Panc1 (cell line): ENCODE data around the gene AP1G2. TPM values are rescaled to one million over a fixed set of nuclear protein-coding genes. Genes with fewer than 3 reads are reported as not detected.

Experiments used
- ATAC-seq: fragments of 200-7000 bp; cut with Tn5 transposase; 2 replicates; pipeline ENCODE4 v1.9.1; 2020; ENCODE audit warnings: mild to moderate bottlenecking, moderate library complexity
- BruUV-seq: library from RNA; stranded (reverse); fragments of 400-500 nt; replicated peaks from 2 replicates; lab custom pipeline; 2021; lab: Mats Ljungman, UMichigan
- CTCF ChIA-PET: fragments of 300-600 bp; sonication (Branson Sonifier 250); formaldehyde crosslinking; loops from one replicate; lab custom pipeline; 2022; ENCODE audit warnings: antibody characterized with exemption; lab: Charles Lee
- POLR2A ChIA-PET: fragments of 300-600 bp; sonication (Branson Sonifier 250); formaldehyde crosslinking; loops from one replicate; lab custom pipeline; 2022; ENCODE audit warnings: antibody characterized with exemption; lab: Charles Lee
- DNase-seq: peaks from one replicate; pipeline ENCODE4 v3.0.0-alpha.2; 2010; ENCODE audit warnings: low read depth, low spot score
- H3K27ac ChIP-seq: 2 replicates; pipeline ENCODE4 v1.5.1; 2011; ENCODE audit warnings: mild to moderate bottlenecking, low read length, inconsistent platforms
- H3K27me3 ChIP-seq: fragments of 200-500 bp; sonication (Bioruptor generic); 2 replicates; pipeline ENCODE4 v1.6.0; 2014; ENCODE audit warnings: low read length, inconsistent platforms; ENCODE audit not compliant: control insufficient read depth, insufficient read depth
- H3K36me3 ChIP-seq: fragments of 200-500 bp; sonication (Bioruptor generic); 2 replicates; pipeline ENCODE4 v1.5.1; 2014; ENCODE audit warnings: inconsistent platforms, mild to moderate bottlenecking, low read length, moderate library complexity; ENCODE audit not compliant: control insufficient read depth, insufficient read depth
- H3K4me1 ChIP-seq: 2 replicates; pipeline ENCODE4 v1.5.1; 2011; ENCODE audit warnings: inconsistent platforms, mild to moderate bottlenecking, low read length, moderate library complexity; ENCODE audit not compliant: control insufficient read depth, insufficient read depth
- H3K4me3 ChIP-seq, 2 experiments: 2 replicates each; pipeline ENCODE4 v1.5.1; 2011 to 2012; ENCODE audit warnings: low read depth in 2 of 2, low read length in 2 of 2, mild to moderate bottlenecking in 2 of 2, inconsistent platforms in 1 of 2, moderate library complexity in 1 of 2
- H3K9me3 ChIP-seq: fragments of 200-500 bp; sonication (Bioruptor generic); 2 replicates; pipeline ENCODE4 v1.5.1; 2014; ENCODE audit warnings: low read depth, mild to moderate bottlenecking, inconsistent platforms, low read length, moderate library complexity; ENCODE audit not compliant: control insufficient read depth, insufficient read depth
- POLR2AphosphoS5 ChIP-seq: IDR thresholded peaks from 2 replicates; pipeline ENCODE4 v1.6.1; 2012; ENCODE audit warnings: mild to moderate bottlenecking, low read depth, low read length, moderate library complexity
- SIN3A ChIP-seq: IDR thresholded peaks from 2 replicates; pipeline ENCODE4 v1.6.1; 2012; ENCODE audit warnings: low read depth, mild to moderate bottlenecking, low read length, moderate library complexity, borderline replicate concordance; ENCODE audit not compliant: insufficient read depth
- TCF7L2 ChIP-seq: IDR thresholded peaks from 2 replicates; pipeline ENCODE4 v1.6.1; 2011; ENCODE audit warnings: mild to moderate bottlenecking, low read depth, low read length, inconsistent platforms
- in situ Hi-C: cut with HindIII; loops from 2 replicates; pipeline ENCODE4 v1.10.0; 2016; ENCODE audit warnings: low sequenced_read_pairs, low pct_unique_long_range_greater_than_20kb
- intact Hi-C: fragments of 100-400 bp; cut with micrococcal nuclease; formaldehyde crosslinking; loops from one replicate; pipeline ENCODE4 v1.10.0; 2022; ENCODE audit not compliant: unreplicated experiment
- total RNA-seq: library from RNA; stranded (reverse); gene quantifications from one replicate; pipeline ENCODE4 v1.2.1, GENCODE V29; 2021; ENCODE audit not compliant: unreplicated experiment
- TF ChIP-seq, protein P1 (sequence below): fragments of 450-650 bp; IDR thresholded peaks from 2 replicates; pipeline ENCODE4 v1.5.1; 2017; ENCODE audit warnings: mild to moderate bottlenecking
- TF ChIP-seq, protein P2 (sequence below), 2 experiments: IDR thresholded peaks; 2 replicates each; pipeline ENCODE4 v1.6.1; 2011 to 2012; ENCODE audit warnings: low read depth in 2 of 2, control low read depth in 1 of 2, low read length in 1 of 2, mild to moderate bottlenecking in 1 of 2, moderate library complexity in 1 of 2; ENCODE audit not compliant: insufficient read depth in 1 of 2

AP1G2 gene
- total RNA-seq, 1 experiment from 2014 or later = 61.6 TPM

DNA sequence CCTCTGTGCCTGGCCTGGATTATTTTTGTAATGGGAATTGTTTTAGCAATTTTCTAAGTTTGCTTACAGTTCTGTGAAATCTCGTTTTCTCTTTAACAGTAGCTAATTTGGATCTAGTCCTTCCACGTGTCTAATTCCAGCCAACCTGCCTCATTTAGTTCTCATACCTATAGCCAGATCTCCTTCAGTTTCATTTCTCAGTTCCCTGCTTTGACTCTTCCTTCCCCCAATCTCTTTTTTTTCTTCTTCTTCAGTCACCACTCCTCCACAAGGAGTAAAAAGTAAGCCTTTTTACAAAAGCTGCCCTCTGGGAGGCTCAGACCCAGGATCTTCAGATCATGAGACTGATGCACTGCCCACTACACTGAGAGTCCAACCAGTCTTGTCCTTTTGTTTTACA, 10.1 kb downstream of the AP1G2 start:
- TF ChIP-seq, protein P1, sequence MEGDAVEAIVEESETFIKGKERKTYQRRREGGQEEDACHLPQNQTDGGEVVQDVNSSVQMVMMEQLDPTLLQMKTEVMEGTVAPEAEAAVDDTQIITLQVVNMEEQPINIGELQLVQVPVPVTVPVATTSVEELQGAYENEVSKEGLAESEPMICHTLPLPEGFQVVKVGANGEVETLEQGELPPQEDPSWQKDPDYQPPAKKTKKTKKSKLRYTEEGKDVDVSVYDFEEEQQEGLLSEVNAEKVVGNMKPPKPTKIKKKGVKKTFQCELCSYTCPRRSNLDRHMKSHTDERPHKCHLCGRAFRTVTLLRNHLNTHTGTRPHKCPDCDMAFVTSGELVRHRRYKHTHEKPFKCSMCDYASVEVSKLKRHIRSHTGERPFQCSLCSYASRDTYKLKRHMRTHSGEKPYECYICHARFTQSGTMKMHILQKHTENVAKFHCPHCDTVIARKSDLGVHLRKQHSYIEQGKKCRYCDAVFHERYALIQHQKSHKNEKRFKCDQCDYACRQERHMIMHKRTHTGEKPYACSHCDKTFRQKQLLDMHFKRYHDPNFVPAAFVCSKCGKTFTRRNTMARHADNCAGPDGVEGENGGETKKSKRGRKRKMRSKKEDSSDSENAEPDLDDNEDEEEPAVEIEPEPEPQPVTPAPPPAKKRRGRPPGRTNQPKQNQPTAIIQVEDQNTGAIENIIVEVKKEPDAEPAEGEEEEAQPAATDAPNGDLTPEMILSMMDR = no peak
- TF ChIP-seq TCF7L2 (no peak), SIN3A (no peak), POLR2AphosphoS5 (no peak)
- TF ChIP-seq, protein P2, sequence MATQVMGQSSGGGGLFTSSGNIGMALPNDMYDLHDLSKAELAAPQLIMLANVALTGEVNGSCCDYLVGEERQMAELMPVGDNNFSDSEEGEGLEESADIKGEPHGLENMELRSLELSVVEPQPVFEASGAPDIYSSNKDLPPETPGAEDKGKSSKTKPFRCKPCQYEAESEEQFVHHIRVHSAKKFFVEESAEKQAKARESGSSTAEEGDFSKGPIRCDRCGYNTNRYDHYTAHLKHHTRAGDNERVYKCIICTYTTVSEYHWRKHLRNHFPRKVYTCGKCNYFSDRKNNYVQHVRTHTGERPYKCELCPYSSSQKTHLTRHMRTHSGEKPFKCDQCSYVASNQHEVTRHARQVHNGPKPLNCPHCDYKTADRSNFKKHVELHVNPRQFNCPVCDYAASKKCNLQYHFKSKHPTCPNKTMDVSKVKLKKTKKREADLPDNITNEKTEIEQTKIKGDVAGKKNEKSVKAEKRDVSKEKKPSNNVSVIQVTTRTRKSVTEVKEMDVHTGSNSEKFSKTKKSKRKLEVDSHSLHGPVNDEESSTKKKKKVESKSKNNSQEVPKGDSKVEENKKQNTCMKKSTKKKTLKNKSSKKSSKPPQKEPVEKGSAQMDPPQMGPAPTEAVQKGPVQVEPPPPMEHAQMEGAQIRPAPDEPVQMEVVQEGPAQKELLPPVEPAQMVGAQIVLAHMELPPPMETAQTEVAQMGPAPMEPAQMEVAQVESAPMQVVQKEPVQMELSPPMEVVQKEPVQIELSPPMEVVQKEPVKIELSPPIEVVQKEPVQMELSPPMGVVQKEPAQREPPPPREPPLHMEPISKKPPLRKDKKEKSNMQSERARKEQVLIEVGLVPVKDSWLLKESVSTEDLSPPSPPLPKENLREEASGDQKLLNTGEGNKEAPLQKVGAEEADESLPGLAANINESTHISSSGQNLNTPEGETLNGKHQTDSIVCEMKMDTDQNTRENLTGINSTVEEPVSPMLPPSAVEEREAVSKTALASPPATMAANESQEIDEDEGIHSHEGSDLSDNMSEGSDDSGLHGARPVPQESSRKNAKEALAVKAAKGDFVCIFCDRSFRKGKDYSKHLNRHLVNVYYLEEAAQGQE (IDR thresholded peaks at IDR 0.05; ENCODE audit: insufficient read depth in 1 of 2, low read depth in 2 of 2, low read length in 1 of 2) = no peak
- in situ Hi-C loops = no loop called here
- DNase-seq (no peak), ATAC-seq (no peak)
- Histone ChIP-seq H3K4me1 (no peaks in the 10 kb centered on the region), H3K9me3 (no peaks in the 10 kb centered on the region), H3K27ac (peak overlapping the region; percentile 42; the same call in 1 of the 2 replicates), H3K36me3 (peaks cover 5% of the 10 kb centered on the region; the same call in 1 of the 2 replicates), H3K4me3 (peak overlapping the region; percentile 75 to 90; a peak in 3 of 4 replicates), H3K27me3 (no peaks in the 10 kb centered on the region)
- no TSS peak for BruUV-seq
- ChIA-PET CTCF (interaction anchor here (0.6 kb wide), 2 partner anchors 32 to 129 kb away, joined by 4 to 10 read pairs; no protein-coding TSS in a partner anchor), POLR2A (no interaction called here)
- intact Hi-C loops = loop anchor here (10.0 kb wide), 1 partner anchor 233 kb away; the partner anchor contains the start of gene PABPN1

DNA sequence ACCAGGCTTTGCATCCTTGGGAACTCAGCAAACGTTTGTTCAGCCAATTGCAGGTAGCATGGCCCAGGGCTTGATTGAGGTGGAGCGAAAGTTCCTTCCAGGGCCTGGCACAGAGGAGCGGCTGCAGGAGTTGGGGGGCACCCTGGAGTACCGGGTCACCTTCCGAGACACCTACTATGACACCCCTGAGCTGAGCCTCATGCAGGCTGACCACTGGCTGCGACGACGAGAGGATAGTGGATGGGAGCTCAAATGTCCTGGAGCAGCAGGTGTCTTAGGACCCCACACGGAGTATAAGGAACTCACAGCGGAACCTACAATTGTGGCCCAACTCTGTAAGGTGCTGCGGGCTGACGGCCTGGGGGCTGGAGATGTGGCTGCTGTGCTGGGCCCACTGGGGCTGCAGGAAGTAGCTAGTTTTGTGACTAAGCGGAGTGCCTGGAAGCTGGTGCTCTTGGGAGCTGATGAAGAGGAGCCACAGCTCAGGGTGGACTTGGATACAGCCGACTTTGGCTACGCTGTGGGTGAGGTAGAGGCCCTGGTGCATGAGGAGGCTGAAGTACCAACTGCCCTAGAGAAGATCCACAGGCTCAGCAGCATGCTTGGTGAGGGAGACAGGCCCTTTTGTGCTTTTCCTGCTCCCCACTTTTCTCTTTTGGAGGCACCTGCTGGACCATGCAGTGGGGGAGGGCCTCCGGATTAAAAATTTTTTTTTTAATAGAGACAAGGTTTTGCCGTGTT, 10.7 kb downstream of the AP1G2 start:
- ChIA-PET CTCF (interaction anchor here (0.6 kb wide), 1 partner anchor 31 kb away, joined by 10 read pairs; no protein-coding TSS in a partner anchor), POLR2A (no interaction called here)
- TF ChIP-seq, protein P2 (IDR thresholded peaks at IDR 0.05; ENCODE audit: insufficient read depth in 1 of 2, low read depth in 2 of 2, low read length in 1 of 2) = no peak
- TF ChIP-seq SIN3A (no peak), TCF7L2 (no peak), POLR2AphosphoS5 (0 out of 2 replicates have a peak, but pooled peaks have one; percentile 38)
- Histone ChIP-seq H3K4me3 (peak overlapping the region; percentile 75 to 90), H3K27ac (peak overlapping the region; percentile 89), H3K4me1 (no peaks in the 10 kb centered on the region), H3K9me3 (no peaks in the 10 kb centered on the region), H3K27me3 (no peaks in the 10 kb centered on the region), H3K36me3 (peaks cover 5% of the 10 kb centered on the region; the same call in 1 of the 2 replicates)
- BruUV-seq = no TSS peak
- intact Hi-C loops = loop anchor here (10.0 kb wide), 1 partner anchor 232 kb away; the partner anchor contains the start of gene PABPN1
- in situ Hi-C loops = no loop called here
- DNase-seq = no peak
- no peak for ATAC-seq
